ENCODE measurements around the gene OSBPL5.

The OSBPL5 gene

DNA sequence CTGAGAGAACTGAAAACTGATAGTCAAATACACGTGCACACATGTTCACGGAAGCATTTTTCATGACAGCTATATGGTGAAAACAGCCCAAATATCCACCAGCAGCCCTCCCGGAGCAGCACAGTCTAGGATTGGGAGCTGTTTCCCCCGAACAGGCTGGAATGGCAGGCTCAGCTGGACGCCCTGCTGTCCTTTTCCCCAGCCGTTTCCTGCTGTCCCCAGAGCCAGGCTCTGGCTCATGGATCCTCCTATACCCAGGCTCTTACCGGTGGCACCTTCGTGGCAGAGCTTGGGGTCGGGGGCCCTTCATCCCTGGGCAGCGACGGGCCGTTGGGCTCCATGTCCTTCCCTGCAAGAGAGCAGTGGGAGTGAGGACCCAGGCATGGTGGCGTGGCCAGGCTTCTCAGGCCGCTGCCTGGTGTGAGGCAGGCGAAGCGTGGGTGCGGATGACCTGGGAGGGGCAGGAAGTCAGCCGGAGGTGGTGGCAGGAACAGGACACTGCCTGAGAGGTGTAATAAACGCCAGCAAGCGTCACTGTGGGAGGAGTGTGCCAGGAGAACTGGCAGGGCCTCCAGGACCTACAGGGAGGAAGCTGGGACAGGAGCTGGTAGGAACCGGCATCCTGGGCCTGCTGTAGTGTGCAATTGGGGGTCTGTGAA, 38.8 kb downstream of the OSBPL5 start:
- no peak for DNase-seq (ENCODE audit: low spot score)
- TF ChIP-seq, protein P1, sequence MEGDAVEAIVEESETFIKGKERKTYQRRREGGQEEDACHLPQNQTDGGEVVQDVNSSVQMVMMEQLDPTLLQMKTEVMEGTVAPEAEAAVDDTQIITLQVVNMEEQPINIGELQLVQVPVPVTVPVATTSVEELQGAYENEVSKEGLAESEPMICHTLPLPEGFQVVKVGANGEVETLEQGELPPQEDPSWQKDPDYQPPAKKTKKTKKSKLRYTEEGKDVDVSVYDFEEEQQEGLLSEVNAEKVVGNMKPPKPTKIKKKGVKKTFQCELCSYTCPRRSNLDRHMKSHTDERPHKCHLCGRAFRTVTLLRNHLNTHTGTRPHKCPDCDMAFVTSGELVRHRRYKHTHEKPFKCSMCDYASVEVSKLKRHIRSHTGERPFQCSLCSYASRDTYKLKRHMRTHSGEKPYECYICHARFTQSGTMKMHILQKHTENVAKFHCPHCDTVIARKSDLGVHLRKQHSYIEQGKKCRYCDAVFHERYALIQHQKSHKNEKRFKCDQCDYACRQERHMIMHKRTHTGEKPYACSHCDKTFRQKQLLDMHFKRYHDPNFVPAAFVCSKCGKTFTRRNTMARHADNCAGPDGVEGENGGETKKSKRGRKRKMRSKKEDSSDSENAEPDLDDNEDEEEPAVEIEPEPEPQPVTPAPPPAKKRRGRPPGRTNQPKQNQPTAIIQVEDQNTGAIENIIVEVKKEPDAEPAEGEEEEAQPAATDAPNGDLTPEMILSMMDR (IDR thresholded peaks at IDR 0.05; ENCODE audit: extremely low read depth, insufficient read depth, missing control alignments) = no peak
- in situ Hi-C loops (cut with MboI; ENCODE audit: low pct_unique_long_range_greater_than_20kb, low sequenced_read_pairs, unreplicated experiment) = no loop called here

DNA sequence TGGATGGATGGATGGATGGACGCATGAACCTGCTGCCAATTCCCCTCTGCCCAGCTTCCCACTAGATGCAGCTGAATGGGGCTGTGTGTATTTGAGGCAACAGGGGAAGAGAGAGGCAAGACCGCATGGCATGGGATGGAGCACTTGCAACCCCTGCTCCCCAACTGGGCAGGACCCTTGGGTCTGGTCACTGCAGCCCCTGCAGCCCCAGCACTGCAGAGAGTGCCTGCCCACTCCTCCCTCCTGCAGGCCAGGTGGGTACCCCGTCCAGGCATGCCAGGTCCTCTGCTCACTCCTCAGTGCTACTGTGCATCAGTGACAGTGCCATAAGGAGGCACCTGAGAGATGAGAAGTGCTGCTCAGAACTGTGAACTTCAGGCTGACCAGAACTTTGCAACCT, 40.3 kb downstream of the OSBPL5 start:
- TF ChIP-seq, protein P1 (IDR thresholded peaks at IDR 0.05; ENCODE audit: extremely low read depth, insufficient read depth, missing control alignments) = no peak
- in situ Hi-C loops (cut with MboI; ENCODE audit: low pct_unique_long_range_greater_than_20kb, low sequenced_read_pairs, unreplicated experiment) = no loop called here
- DNase-seq (ENCODE audit: low spot score) = no peak

DNA sequence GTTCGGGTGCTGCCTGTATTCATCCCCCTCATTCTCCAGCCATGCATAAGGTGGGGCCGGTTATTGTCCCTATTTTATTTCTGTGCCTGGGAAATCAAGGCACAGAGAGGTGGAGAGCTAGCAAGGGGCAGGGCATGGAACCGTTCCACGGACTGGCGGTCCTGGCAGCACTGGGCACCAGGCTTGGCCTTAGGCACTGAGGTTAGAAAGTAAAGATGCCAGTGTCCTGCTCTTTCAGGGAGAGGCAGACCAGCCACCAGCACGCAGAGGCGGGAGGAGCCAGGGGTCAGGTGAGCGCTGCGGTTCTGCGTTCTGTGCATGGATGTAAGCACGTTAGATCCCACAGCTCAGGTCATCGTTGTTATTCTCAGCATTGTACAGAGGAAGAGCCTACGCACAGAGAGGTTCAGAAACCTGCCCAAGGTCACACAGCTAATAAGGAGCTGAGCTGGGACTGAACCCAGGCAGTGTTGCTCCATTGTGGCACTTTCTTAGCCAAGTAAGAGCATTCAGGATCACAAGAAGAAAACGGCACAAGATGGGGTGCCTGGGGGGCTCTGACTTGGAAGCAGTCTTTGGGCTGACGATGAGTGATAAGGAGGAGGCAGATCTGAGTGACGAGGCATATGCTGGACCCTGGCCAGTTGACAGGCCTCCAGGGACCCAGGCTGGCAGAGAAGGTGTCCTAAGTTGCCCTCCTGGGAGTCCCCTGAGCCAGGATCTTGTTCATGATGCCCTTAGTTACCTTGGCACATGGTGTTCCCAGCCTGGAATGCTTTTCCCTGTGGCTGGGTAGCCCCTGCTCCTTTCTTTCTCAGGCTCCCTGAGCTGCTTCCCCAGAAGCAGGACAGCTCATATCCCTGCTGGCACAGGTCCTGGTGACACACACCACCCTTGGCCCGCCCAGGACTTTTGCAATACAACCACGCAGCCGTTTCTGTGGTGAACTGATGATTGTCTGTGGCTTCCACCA, 41.1 kb downstream of the OSBPL5 start:
- TF ChIP-seq, protein P1 (IDR thresholded peaks at IDR 0.05; ENCODE audit: extremely low read depth, insufficient read depth, missing control alignments) = no peak
- in situ Hi-C loops (cut with MboI; ENCODE audit: low pct_unique_long_range_greater_than_20kb, low sequenced_read_pairs, unreplicated experiment) = no loop called here

DNA sequence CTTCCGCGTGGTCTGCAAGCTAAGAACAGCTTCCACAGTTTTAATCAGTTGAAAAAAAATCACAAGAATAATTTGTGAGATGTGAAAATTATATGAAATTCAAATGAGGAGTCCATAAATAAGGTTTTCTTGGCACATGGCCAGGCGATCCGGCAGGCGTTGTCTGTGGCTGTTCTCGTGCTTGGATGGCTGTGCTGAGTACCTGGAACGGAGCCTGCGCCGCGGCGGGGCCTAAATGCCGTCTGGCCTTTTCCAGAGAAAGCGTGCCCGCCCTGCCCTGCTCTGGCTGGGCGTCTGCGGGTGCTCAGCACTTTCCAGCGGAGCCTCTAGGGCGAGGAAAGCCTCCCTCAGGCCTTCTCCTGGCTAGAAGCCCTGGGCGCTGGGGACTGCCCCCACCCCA, 41.8 kb downstream of the OSBPL5 start:
- DNase-seq (ENCODE audit: low spot score) = no peak
- in situ Hi-C loops (cut with MboI; ENCODE audit: low pct_unique_long_range_greater_than_20kb, low sequenced_read_pairs, unreplicated experiment) = no loop called here
- TF ChIP-seq, protein P1 (IDR thresholded peaks at IDR 0.05; ENCODE audit: extremely low read depth, insufficient read depth, missing control alignments) = no peak

More for the DNA sequence above, 41.1 kb downstream of the OSBPL5 start:
- DNase-seq (ENCODE audit: low spot score) = no peak

DNA sequence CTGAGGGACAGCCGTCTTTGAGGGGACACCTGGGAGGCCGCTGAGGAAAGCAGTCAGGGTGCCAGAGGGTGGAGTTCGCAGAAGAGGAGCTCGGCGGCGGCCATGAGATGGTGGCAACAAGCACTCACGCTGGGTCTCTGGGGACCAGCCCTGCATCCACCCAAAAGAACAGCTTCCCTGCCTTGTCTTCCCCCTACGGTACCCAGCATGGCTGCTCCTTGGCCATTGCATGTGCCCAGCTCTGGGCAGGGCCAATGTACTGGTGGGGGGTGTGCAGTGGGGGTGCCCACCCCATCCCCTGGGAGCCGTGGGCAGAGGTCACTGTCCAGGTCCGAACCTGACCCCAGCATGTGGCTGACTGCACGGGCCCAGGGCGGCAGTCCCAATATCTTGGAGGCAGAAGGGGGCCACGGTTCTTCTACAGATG, 42.3 kb downstream of the OSBPL5 start:
- in situ Hi-C loops (cut with MboI; ENCODE audit: low pct_unique_long_range_greater_than_20kb, low sequenced_read_pairs, unreplicated experiment) = no loop called here
- TF ChIP-seq, protein P1 (IDR thresholded peaks at IDR 0.05; ENCODE audit: extremely low read depth, insufficient read depth, missing control alignments) = no peak
- DNase-seq (ENCODE audit: low spot score) = no peak

DNA sequence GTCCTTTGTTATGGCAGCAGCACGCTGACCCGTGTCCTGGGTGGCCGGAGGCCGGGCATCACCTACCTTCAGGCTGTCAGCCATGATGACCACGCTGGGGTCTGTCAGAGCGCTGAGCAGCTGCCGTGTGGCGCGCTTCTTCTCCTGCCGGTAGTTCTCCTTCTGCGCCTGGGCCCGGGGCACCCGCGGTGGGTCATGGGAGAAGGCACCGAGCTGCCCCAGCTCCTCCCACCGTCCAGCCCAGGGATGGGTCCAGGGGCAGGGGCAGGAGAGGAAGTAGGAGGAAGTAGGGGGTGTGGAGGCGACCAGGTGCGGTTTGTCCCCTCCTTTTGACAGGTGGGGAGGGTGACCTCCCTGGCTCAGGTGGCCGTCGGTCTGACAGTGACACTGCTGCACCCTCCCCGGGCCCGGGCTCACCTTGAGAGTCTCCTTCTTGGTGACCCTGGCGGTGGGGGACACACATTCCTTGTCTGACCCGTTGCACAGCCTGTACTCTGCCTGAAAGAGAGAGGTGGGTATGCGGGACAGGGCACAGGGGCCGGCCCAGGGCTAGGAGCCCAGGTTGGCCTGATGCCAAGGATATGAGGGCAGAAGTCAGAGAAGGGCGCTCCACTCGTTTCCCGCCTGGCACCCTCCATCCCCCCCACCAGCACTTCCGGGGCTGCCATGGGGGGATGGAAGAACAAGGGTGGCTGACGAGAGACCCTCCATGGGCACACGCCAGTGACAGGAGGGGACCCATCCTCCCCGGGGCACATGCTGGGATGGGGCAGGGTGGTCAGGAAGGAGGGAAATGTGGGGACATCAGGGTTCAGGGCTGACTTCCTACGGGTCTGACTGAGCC, 43.0 kb downstream of the OSBPL5 start:
- TF ChIP-seq, protein P1 (IDR thresholded peaks at IDR 0.05; ENCODE audit: extremely low read depth, insufficient read depth, missing control alignments) = no peak
- in situ Hi-C loops (cut with MboI; ENCODE audit: low pct_unique_long_range_greater_than_20kb, low sequenced_read_pairs, unreplicated experiment) = no loop called here
- no peak for DNase-seq (ENCODE audit: low spot score)

Data from GM13977 (cell line).